ENCODE results near the gene LBX2. TPM values are rescaled to one million over a fixed set of nuclear protein-coding genes. Genes with fewer than 3 reads are reported as not detected.

The LBX2 gene
- total and polyA plus RNA-seq, 10 of the 15 experiments (the other 5 are each of a cell fraction or from before 2014, with no cell fraction given): 0.08 to 4.0 (median 0.27) TPM

DNA sequence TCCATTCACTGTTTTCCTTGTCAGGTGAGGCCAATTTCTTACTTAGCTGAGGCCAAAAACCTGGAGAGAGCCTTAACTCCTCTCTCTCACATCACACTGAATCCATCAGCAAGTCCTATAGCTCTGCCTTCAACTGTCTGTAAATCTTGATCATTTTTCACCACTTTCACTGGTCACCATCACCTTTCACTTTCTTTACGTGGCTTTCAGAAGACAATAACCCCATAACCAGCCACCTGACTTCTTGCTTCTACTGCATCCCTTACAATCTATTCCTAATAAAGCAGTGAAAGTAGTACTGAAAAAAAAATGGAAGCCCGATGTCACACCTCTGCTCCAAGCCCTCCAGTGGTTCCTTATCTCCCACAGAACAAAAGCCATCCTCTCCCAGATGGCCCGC, 46.6 kb upstream of the LBX2 start:
- ChIA-PET RAD21 (ENCODE audit: unreplicated experiment) (interaction anchor here (1.1 to 8.6 kb wide), 6 partner anchors 14 to 88 kb away, joined by 3 to 94 read pairs (median 8); partner anchors contain the start of gene WBP1), POLR2A (interaction anchor here (0.7 to 17.8 kb wide), 6 partner anchors 14 to 57 kb away, joined by 3 to 441 read pairs (median 4); no protein-coding TSS in a partner anchor), SMC1A (ENCODE audit: uncharacterized antibody, unreplicated experiment) (interaction anchor here (0.9 to 5.3 kb wide), 6 partner anchors 14 to 89 kb away, joined by 3 to 60 read pairs (median 5); partner anchors contain the start of gene HTRA2), CTCF (interaction anchor here (0.9 to 14.3 kb wide), 9 partner anchors 9 to 63 kb away, joined by 3 to 96 read pairs (median 13); partner anchors contain the start of genes AUP1, CCDC142, DQX1 and HTRA2)
- no peak for TF ChIP-seq ZNF274 (IDR thresholded peaks at IDR 0.05; ENCODE audit: insufficient read depth, insufficient read length)
- TF ChIP-seq, protein P1, sequence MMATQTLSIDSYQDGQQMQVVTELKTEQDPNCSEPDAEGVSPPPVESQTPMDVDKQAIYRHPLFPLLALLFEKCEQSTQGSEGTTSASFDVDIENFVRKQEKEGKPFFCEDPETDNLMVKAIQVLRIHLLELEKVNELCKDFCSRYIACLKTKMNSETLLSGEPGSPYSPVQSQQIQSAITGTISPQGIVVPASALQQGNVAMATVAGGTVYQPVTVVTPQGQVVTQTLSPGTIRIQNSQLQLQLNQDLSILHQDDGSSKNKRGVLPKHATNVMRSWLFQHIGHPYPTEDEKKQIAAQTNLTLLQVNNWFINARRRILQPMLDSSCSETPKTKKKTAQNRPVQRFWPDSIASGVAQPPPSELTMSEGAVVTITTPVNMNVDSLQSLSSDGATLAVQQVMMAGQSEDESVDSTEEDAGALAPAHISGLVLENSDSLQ (IDR thresholded peaks at IDR 0.05): 0 out of 2 replicates have a peak, but pooled peaks have one; percentile 9
- Histone ChIP-seq H3K27me3 (replicated peaks in 1 of 2; ENCODE audit: control insufficient read depth in 2 of 2, insufficient read depth in 2 of 2, low read length in 1 of 2) (no peaks in the 10 kb centered on the region), H3K36me3 (ENCODE audit: control insufficient read depth in 2 of 2, insufficient read depth in 2 of 2, low read length in 1 of 2) (no peaks in the 10 kb centered on the region; a peak in 1 of 4 replicates), H3K4me3 (no peak overlapping the region), H3K4me1 (ENCODE audit: control insufficient read depth, insufficient read depth, low read length) (peaks cover 18% of the 10 kb centered on the region), H3K4me2 (ENCODE audit: control insufficient read depth, insufficient read depth) (peak overlapping the region; percentile 40), H3K9me3 (replicated peaks; ENCODE audit: control insufficient read depth, insufficient read depth, low read length) (no peaks in the 10 kb centered on the region), H3K9ac (ENCODE audit: control insufficient read depth, insufficient read depth, low read length) (no peak overlapping the region), H3K27ac (ENCODE audit: control insufficient read depth, insufficient read depth) (peak overlapping the region; percentile 35; the same call in 1 of the 2 replicates), H2AFZ (ENCODE audit: control insufficient read depth, low read depth, low read length) (0 out of 2 replicates have a peak overlapping the region, but pooled peaks have one; percentile 21), H4K20me1 (ENCODE audit: control insufficient read depth, insufficient read depth) (no peaks in the 10 kb centered on the region), H3K79me2 (ENCODE audit: control insufficient read depth, insufficient read depth, low read length) (peaks cover 40% of the 10 kb centered on the region)
- ATAC-seq (peak; percentile 39), DNase-seq (ENCODE audit: low read depth, low spot score) (no peak), FAIRE-seq (no peak)
- intact Hi-C loops (cut with micrococcal nuclease; ENCODE audit: unreplicated experiment): no loop called here
- in situ Hi-C loops (cut with MboI): no loop called here
- WGBS (ENCODE audit: insufficient coverage, insufficient replicate concordance, low lambda C conversion rate, missing lambda C conversion rate): 54% methylated on average over 3 of the region's 3 CpGs
- BruUV-seq (replicated peaks): no TSS peak

DNA sequence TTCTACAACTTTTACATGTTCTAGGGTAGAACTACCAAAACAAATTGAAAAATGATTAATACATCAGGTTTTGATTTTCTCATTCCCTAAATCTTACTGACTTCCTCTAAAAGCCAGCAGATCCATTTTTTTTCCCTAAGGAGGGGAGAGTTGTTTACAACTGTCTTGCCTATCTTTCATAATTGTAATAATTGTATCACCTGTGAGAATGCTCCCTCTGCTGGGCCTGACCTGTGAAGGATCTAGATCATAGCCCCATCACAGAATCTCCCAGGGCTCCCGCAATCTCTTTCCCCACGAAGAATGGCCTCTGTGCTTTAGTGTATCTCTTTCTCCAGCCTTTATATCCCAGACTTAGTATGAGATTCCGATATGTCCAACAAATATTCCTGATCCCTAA, 45.2 kb upstream of the LBX2 start:
- ChIA-PET SMC1A (ENCODE audit: uncharacterized antibody, unreplicated experiment) (interaction anchor here (1.0 to 5.3 kb wide), 8 partner anchors 12 to 88 kb away, joined by 3 to 60 read pairs (median 4); partner anchors contain the start of gene HTRA2), RAD21 (ENCODE audit: unreplicated experiment) (interaction anchor here (1.2 to 2.6 kb wide), 5 partner anchors 12 to 41 kb away, joined by 3 to 12 read pairs (median 4); no protein-coding TSS in a partner anchor), POLR2A (interaction anchor here (1.1 to 17.8 kb wide), 4 partner anchors 11 to 31 kb away, joined by 4 to 441 read pairs (median 4); partner anchors contain the start of gene DQX1), CTCF (interaction anchor here (0.8 to 14.3 kb wide), 15 partner anchors 12 to 62 kb away, joined by 3 to 96 read pairs (median 6); partner anchors contain the start of genes AUP1, CCDC142, DQX1 and HTRA2)
- H3K79me2 ChIP-seq (ENCODE audit: control insufficient read depth, insufficient read depth, low read length): peaks cover 28% of the 10 kb centered on the region
- H3K4me3 ChIP-seq: no peak overlapping the region
- in situ Hi-C loops (cut with MboI): no loop called here
- H2AFZ ChIP-seq (ENCODE audit: control insufficient read depth, low read depth, low read length): no peak overlapping the region
- H3K9ac ChIP-seq (ENCODE audit: control insufficient read depth, insufficient read depth, low read length): no peak overlapping the region
- H3K27me3 ChIP-seq (replicated peaks in 1 of 2; ENCODE audit: control insufficient read depth in 2 of 2, insufficient read depth in 2 of 2, low read length in 1 of 2): no peaks in the 10 kb centered on the region
- 68% methylated on average over 3 of the region's 3 CpGs for WGBS (ENCODE audit: insufficient coverage, insufficient replicate concordance, low lambda C conversion rate, missing lambda C conversion rate)
- ATAC-seq: no peak
- no peak overlapping the region for H3K4me2 ChIP-seq (ENCODE audit: control insufficient read depth, insufficient read depth)
- peaks cover 12% of the 10 kb centered on the region for H3K4me1 ChIP-seq (ENCODE audit: control insufficient read depth, insufficient read depth, low read length)
- FAIRE-seq: no peak
- H4K20me1 ChIP-seq (ENCODE audit: control insufficient read depth, insufficient read depth): no peaks in the 10 kb centered on the region
- no peaks in the 10 kb centered on the region for H3K9me3 ChIP-seq (replicated peaks; ENCODE audit: control insufficient read depth, insufficient read depth, low read length)
- intact Hi-C loops (cut with micrococcal nuclease; ENCODE audit: unreplicated experiment): loop anchor here (1.0 kb wide), 1 partner anchor 61 kb away; the partner anchor contains the start of gene TTC31
- H3K36me3 ChIP-seq (ENCODE audit: control insufficient read depth in 2 of 2, insufficient read depth in 2 of 2, low read length in 1 of 2): no peaks in the 10 kb centered on the region; a peak in 1 of 4 replicates
- no TSS peak for BruUV-seq (replicated peaks)
- no peak overlapping the region for H3K27ac ChIP-seq (ENCODE audit: control insufficient read depth, insufficient read depth)
- DNase-seq (ENCODE audit: low read depth, low spot score): no peak
- TF ChIP-seq ZBED1 (IDR thresholded peaks at IDR 0.05; ENCODE audit: borderline replicate concordance): no peak
- TF ChIP-seq POLR2A (IDR thresholded peaks at IDR 0.05; ENCODE audit: low read depth, low read length): no peak
- peak; percentile 28; the same call in 1 of the 2 replicates for TF ChIP-seq SMC3 (IDR thresholded peaks at IDR 0.05; ENCODE audit: borderline replicate concordance, low read length)
- TF ChIP-seq SUZ12 (IDR thresholded peaks at IDR 0.05; ENCODE audit: unreplicated experiment): no peak
- no peak for TF ChIP-seq MTA3 (IDR thresholded peaks at IDR 0.05; ENCODE audit: borderline replicate concordance, low read length)
- TF ChIP-seq, protein P2, sequence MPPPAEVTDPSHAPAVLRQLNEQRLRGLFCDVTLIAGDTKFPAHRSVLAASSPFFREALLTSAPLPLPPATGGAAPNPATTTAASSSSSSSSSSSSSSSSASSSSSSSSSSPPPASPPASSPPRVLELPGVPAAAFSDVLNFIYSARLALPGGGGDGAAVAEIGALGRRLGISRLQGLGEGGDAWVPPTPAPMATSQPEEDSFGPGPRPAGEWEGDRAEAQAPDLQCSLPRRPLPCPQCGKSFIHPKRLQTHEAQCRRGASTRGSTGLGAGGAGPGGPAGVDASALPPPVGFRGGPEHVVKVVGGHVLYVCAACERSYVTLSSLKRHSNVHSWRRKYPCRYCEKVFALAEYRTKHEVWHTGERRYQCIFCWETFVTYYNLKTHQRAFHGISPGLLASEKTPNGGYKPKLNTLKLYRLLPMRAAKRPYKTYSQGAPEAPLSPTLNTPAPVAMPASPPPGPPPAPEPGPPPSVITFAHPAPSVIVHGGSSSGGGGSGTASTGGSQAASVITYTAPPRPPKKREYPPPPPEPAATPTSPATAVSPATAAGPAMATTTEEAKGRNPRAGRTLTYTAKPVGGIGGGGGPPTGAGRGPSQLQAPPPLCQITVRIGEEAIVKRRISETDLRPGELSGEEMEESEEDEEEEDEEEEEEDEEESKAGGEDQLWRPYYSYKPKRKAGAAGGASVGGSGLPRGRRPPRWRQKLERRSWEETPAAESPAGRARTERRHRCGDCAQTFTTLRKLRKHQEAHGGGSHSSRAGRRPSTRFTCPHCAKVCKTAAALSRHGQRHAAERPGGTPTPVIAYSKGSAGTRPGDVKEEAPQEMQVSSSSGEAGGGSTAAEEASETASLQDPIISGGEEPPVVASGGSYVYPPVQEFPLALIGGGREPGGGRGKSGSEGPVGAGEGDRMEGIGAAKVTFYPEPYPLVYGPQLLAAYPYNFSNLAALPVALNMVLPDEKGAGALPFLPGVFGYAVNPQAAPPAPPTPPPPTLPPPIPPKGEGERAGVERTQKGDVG (CRISPR knock-in tag; IDR thresholded peaks at IDR 0.05): no peak
- peak; percentile 46; the same call in 1 of the 2 replicates for TF ChIP-seq RAD21 (IDR thresholded peaks at IDR 0.05; ENCODE audit: insufficient read depth, low read depth, low read length)
